GM21529 (cell line): Measurements from ENCODE around the gene RNF152.

ENCODE experiments used
- ATAC-seq: cut with Tn5 transposase; IDR thresholded peaks from one replicate; pipeline ENCODE4 v1.9.1; 2021; ENCODE audit not compliant: unreplicated experiment

The RNF152 gene

DNA sequence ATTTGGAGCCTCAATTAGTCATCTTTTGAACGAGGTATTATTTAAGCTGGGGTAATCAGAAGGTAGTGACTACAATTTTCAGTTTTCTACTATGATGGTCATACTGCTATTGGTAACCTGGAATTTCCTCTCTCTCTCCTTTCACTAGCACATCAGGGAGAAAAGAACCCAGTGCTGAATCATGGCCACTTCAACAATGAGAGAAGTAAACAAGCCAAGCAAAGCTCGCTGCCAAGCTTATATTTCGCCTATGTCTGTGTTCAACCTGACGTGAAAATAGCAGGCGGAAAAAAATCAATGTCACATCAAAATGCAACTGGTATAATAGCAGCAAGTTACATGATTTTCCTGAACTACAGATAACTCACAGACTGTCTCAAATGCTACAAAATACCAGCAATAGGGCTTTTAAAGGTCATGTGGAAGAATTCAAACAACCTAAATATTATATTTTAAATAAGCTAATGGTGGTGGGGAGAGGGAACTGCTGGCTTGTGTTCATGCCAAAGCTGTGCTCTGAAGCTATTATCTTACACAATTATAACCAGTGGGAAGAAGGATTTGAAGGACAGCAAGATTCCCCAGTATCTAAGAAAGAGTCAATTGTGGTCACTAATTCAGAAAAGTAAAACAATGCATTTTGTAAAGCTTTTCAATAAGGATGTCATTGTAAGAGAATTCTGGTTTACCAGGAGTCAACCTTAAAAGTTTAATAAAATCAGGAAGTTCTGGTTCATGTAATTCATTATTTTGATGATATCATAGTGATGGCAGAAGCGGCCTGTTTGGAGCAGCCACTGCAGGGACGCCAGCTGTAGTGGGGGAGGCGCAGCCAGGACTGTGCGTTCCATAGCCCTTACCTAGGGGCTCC, 38.0 kb downstream of the RNF152 start:
- ATAC-seq = no peak

DNA sequence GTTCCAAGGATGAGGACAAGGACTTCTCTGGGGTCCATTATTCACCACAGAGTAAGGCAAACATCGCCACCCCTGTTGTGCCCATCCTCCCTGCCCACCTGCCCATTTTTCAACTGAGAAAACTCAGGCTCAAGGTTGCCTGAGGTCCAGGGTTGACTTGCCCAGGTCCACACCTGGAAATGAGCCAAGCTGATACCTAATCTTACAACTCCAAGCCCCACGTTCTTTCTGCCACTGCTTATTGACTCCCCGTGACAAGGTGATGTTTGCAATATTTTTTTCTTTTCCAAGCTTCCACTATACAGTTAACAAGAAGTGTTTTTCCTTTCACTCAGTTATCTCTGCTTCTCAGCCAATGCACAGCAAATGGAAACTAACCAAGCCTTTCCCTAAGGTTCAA, 39.0 kb downstream of the RNF152 start:
- ATAC-seq = no peak

DNA sequence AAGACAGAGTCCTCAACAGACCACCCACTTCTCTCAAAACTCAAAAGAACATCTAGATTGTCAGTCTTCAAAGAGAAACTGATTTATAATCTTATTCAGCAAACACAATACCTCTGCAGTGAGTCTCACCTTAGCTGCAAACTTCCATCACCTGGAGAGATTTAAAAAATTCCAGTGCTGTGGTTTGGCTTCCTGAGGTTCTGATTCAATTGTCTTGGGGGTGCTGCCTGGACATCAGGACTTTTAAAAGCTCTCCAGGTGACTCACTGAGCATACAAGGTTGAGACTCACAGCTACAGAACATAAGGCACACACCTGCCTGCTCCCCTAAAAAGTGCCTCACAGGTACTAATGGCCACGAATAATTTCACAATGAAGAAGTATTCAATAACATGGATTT, 40.3 kb downstream of the RNF152 start:
- ATAC-seq = no peak

DNA sequence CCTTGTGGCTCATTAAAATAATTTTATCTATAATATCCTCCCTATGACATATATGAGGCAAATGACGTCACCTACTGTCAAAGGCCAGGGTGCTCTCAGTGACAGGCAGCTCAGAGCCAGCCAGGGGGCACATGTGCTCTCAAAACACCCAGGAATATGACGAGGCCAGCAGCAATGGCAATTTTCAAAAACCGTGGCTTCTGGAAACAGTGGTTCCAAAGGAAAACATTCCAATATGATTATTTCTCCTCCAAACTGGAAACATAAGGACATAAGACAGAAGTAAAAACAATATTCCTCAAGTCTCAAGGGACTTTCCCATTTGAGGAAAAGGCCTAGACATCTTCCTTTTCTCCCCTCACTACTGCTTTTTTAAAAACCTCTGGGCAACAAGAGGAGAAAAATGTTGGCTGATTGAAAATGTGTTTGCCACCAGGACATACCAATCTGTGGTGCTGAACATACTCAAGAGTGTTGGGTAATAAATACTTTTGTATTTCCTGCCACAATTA, 40.8 kb downstream of the RNF152 start:
- ATAC-seq = no peak

DNA sequence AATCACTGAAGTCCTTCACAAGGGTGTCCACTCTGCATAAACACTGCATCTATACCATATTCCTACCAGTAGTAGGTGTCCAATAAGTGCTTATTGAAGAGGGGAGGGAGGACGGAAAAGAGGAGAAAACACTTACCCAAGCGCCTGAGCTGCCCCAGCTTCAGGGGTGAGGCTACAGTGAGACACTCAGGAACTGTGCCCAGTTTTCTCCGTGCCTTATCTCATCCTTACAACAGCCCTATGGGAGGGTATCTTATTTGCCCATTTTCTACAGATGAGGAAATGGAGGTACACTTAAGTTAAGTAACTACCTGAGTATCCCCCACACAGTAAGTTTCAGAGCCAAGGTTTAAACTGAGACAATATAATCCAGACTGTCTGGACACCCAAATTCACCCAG, 41.5 kb downstream of the RNF152 start:
- ATAC-seq = no peak

DNA sequence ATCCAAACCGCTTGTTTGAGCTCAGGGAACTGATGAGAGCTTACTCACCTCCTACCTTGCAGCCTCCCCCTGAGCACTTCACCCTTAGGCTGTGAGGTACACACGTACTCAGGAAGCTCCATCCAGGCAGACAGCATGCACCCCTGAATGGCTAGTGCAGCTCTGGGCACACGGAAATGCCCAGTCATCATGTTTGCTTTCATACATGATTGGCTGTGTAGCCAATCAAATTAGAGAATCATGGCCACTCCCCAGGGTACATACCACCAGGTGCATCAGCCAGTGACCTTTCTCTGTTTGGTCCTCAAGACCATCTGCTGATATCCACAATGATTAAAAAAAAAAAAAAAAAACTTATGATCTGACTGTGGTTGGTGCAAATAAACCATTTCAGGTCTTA, 42.1 kb downstream of the RNF152 start:
- no peak for ATAC-seq

DNA sequence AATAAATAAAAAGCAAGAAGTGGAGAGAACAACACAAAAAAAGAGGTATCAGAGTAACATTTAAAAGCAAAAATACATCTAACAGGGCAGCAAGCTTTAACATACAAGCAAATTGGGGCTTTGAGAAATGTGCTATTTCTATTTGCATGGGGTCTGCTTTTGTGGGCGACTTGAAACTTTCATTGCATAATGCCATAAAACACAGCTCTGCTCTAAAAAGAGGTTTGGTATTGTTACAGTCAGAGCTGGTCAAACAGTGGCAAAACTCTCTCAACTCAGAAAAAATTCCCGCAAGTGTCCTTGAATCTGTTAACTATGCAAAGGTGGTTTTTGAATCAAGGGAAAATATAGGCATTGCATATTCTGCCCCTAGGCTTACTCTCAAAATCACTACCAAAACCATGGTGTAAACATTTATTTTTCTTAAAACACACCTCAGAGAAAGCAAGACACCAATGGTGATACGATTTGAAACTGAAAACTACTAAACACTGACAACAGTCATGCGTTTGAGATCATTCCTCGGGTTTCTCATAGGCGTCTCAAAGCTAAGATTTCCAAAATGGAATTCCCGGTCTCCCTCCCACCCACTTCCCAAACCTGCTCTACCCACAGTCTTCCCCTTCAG, 45.5 kb downstream of the RNF152 start:
- no peak for ATAC-seq

DNA sequence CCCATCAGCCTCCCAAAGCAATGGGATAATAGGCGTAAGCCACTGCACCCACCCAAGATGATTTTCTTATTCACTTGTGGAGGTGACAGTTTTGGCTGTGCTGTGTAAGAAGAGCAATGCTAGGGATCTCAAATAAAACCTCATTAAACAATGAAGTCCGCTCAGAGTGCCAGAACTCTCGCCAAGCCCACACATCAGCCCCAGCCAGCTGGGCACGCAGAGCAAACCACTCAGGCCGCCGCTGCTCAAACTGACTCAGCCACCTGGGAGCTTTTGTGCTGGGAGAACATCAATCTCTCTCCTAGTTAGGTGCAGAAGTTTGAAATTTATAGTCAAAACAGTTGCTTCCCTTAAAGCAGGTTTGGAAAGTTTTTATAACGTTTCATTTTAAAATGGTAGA, 47.6 kb downstream of the RNF152 start:
- ATAC-seq = no peak

DNA sequence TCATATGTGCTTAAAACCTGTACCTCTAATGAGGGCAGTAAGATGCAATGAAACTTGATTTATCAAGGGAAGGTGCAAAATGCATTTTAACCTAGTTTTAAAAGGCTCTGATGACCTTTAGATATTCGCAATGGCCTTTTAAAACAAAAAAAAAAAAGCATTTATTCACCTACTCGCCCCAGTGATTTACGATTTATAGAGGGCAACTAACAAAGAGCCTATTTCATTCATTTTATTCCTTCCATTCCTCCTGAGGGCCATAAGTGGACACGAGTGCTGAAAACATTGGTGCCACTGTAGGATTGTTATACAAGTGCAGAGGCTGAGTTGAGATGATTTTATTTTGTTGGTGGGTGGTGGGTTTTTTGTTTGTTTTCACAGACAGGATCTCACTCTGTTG, 48.1 kb downstream of the RNF152 start:
- no peak for ATAC-seq

DNA sequence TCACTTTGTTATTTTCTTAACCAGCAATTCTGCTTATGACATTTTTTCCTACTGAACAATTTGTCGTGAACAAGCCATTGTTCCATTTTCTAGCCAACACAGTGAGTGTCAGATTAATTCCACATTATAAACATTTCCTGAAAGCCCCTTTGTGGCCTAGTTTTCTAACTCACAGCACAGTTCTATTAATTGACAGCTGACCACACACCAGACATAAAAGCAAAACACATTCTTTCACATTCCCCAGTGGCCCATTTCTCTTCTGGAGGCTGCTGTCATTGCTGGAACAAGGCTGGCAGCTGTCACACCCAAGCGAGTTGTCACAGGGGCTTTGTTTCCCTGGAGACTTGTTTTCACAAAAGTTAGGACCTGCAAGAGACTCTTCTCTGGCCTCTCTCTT, 50.7 kb downstream of the RNF152 start:
- ATAC-seq = no peak

DNA sequence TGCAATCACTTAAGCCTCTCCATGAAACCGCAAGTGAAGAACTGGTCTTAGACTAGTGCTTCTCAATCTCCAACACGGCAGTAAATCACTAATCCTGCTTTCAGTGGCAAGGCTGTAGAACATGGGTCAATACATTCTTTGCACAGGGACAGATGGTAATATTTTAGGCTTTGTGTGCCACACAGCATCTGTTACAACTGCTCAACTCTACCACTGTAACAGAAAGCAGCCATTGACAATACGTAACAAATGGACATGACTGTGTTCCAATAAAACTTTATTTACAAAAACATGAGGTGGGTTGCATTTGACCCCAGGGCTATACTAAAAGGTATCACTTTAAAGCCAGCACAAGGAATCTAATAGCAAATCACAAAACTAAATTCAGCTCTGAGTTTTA, 51.1 kb downstream of the RNF152 start:
- no peak for ATAC-seq

DNA sequence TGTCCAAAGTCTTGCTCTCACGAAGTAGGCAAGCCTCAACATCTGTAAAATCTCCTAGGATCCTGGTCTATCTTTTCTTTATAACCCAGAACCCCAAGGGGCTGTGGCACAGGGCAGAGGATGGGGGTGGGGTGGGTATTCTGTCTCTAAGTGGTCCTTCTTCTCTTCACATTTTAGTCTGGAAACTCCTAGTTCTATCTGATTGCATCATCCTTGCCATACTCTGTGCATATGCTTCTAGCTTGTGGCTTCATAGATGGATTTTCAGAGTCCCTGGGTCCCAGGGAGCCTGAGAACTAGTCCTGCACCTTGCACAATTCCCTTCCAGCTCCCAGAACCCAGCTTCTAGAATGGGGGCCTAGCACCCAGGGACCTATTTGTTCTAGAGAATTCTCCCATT, 52.5 kb downstream of the RNF152 start:
- ATAC-seq = no peak

DNA sequence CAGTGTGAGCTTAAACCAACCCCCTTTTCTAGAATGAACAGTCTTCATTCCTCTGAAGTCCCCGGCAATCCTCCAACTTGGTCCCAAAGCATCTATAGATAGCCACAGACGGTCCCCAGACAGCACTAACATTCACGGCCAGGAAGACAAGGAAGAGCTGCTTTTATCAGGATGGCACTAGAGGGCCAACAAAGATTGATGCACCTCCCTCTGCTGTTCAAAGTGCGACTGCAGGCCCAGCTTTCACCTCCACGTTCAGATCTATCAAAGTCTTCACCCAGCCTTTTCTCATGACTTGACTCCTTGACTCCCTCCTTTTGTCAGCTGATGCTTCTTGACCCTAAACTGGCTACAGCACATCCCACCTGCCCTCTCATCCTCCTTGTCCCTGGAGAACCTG, 54.3 kb downstream of the RNF152 start:
- no peak for ATAC-seq

DNA sequence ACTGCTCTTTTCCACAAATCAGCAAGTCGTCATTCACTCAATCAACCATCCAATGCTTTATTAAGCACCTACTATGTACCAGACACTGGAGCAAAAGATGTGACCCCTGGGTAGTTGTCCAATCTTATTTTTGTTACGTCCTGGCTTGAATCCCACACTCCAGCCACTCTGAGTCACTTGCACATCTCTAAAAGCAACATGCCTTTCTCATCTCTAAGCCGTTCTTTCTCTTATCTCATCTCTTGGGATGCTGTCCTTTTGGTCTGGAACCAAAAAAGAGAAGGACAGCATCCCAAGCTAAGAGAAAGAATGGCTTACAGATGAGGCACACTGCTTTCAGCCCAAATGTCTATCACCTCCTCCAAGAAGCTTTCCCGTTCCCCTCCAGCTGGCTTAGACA, 58.8 kb downstream of the RNF152 start:
- no peak for ATAC-seq

DNA sequence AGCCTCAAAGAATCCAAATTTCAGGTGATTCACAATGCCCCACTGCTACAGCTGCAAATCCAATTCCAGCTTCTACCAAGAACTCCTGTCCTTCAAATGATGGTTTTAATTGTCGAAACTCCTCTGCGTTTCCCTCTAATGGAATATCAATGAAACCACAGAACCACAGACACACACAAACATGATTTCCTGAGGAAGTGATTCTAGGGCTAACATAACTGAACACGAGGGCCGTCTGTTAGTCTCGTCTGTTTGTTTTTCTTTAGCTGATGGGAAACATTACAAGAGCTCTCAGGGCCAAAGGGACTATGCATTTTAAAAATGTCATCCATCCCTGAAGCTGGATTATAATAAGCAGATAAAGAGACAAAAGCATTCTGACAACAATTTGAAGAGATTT, 59.4 kb downstream of the RNF152 start:
- ATAC-seq = no peak

DNA sequence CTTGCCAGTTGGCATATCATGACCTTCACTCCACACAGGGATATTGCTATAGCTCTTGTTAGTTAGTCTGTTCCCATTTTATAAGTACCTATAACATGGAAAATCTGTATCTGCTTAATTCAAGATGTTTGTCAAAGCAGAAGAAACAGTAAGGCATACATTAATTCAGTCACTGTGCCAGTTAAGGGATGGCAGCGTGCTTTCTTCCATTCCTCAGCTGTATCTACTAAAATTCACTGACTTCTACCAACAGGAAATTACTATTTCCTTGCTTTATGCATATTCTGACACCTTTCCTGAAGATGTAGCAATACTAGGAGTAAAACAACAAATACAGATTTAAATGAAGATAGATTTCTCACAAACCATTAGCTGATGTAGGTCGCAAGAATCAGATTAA, 59.9 kb downstream of the RNF152 start:
- ATAC-seq = no peak

DNA sequence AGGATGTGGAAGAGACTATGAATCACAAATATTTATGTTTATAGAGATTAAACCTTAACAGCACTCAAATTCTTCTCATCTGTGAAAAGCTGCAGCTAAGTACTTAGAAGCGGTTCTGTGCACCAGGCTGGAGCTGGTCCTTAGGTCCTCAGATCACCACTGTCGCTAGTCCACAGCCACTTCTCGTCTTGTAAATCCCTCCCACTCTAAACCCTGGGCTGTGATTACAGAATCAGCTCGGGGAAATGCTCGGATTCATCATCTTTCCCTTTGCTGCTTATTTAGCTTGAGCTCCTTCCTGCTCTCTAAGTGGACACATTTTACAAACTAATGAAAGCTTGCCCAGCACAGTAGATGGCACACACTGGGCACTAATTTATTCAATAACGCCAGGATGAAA, 61.7 kb downstream of the RNF152 start:
- no peak for ATAC-seq

DNA sequence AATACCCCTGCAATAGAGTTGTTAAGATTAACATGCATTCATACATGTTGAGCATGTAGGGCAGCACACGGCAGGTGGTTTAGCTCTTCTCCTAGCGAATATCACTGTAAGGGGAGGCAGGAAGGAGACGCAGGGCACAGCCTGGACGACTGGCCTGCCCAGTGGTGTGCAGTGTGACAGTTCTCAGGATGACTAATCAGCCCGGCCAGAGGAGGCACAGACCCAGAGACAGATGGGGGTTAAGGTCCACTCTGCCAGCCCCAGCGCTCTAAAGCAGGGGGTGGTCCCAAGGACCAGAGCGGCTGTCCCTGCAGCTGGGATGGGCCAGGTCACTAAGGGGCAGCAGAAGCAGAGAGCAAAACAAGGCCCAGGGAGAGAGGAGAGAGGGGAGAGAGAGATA, 63.7 kb downstream of the RNF152 start:
- ATAC-seq = no peak

DNA sequence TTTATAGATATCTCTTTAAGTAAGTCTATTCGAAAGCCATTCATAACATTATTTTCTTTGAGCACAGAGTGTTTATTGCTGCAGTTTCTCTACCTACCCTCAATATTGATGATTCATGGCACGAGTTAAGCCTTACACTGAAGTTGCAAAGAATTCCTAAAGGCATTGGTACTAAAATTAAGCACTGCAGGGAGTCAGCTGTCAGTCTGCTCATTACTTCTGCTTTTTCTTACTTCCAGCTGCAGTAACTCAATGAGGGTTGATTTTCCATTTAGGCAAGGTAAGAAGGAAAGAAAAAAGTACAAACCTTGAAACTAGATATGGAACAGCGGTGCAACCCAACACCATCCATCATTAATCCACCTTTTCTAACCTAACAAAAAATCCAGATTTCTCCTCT, 65.2 kb downstream of the RNF152 start:
- no peak for ATAC-seq

DNA sequence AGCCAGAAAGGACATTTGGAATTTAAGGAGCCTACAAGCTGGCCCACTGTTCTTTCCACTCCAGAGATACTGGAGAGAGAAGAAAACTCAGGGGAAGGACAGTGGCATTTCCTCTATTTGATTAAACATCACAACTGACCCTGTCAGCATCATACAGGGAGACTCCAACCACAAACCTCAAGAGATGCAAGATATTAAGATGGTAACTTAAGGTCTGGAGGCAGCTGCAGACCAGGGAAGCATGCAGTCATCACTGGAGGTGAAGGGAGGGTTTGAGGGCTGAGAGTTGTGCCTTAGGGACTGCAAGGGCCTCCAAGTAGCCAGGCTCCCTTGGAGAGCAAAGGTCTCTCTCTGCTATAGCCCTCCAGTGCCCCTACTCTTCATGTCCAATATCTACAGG, 67.4 kb downstream of the RNF152 start:
- ATAC-seq = no peak

DNA sequence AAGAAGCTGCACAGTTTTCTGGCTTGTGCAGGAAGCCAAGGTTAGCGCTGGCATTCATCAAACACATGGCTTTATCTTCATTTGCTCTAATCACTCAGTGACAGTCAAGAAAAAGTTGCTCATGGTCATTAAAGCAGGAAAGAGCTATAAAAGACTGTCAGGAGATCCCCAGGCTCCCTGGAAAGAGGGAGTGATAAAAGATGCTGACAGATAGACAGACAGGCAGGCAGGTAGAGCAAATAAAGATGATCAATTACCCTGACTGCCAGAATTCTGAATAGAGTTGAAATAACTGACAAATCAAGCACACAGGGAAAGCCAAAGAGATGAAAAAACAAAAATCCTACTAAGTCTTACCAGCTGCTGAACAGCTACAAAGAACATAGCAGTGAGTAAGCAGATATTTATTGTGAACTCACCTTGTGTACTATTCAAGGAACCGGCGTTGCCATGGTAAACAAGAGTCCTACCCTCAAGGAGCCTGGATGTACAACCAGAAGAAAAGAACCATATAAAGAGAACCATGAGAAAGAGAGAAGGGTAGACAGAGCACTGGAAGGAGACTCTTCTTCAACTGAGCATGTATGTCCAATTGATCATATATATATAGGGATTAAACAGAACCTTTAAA, 68.0 kb downstream of the RNF152 start:
- ATAC-seq = no peak

DNA sequence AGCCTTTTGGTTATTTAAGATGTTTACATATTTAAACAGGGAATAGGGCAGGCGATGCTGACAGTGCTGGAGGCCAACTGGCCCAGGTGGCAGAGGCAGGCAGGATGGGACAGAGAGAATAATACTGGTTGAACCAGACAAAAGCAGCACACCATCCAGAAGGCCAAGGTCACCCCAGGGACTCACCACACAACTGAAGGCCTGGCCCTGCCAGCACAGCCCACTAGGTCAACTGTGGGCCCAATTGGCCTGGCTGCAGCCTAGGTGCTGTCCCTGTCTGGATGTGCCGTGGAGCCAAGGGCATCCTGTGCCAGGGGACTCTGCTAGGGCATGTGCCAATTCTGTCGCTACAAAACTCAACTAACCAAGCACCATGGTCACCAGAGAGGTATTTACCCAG, 69.2 kb downstream of the RNF152 start:
- no peak for ATAC-seq
